Non-pigmented ciliary epithelial cell (primary cell): ENCODE measurements around the gene C1QC.
A peak's percentile ranks its signal among the peaks of the same experiment; 100 is the strongest.

ENCODE experiments used
- DNase-seq: peaks from one replicate; pipeline ENCODE4 v3.0.0-alpha.2; 2010; ENCODE audit warnings: low read depth

C1QC gene

GRCh38 chr1:22619798-22620197, 23.6 kb upstream of the C1QC start:
- DNase-seq = no peak

DNA sequence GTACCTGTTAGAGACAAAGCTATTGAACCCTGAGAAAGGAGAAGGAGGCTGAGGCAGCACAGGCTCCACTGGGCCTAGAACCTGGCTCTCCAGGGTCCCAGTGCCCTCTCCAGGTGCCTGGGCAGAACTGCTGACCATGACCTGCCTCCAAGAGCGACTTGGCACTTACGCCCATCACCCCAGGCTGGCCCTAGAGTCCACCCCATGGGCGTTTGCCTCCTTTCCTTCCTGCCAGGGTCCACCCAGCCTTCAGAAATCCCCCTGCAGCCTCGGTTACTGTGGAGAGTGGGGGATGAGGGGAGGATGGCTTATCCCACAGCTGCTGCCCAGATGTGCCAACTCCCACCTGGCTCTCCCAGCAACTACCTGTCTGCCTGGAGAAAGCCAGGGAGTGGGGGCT, 21.7 kb upstream of the C1QC start:
- DNase-seq = no peak

GRCh38 chr1:22625262-22625925, 18.0 kb upstream of the C1QC start:
- no peak for DNase-seq

- no peak for DNase-seq
Observed at GRCh38 chr1:22626237-22627157, 16.9 kb upstream of the C1QC start.

DNA sequence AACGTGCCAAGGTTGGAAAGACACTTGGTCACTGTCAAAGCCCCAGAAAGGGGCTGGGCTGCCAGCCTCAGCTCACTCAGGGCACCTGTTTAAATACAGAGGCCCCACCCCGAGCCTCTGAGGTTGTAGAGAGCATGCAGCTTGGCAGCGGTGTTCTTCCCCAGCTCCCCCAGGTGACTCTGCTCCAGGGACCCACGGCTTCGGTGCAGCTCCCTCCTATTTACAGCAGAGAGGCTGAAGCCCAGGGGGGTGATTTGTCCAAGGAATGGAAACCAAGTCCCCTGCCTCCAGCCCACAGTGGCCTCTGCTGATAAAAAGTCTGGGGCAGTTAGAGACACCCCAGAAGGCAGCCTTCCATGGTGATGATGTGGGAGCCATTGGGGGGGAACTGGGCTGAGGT, 16.1 kb upstream of the C1QC start:
- DNase-seq = no peak

DNA sequence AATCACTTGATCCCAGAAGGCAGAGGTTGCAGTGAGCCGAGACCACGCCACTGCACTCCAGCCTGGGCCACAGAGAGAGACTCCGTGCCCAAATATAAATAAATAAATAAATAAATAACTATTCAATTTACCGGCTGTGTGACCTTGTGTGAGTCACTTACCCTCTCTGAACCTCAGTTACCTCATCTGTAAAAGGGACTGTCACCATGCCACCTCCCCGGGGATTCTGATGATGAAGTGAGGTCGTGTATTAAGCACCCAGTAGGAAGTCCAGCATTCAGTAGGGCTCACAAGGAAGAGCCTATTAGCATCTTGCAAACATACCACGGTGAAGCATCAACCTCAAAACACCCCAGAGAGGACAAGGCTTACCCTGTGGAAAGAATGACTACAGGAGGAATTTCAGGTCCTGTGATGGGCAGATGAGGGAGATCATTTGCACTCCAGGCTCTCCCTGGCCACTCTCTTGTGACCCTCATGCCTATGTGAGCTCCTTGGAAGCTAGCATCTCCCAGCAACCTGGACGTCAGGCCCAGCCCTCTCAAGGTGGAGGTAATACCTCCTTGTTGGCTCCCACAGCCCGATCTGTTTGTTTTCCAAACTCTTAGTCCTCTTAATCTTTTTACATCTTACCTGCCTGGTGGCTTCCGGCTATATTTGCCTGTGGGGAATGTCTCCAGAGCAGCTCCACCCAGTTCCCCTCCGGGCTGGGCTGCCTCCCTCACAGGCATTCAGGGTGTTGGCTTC, 14.6 kb upstream of the C1QC start:
- DNase-seq = no peak

DNA sequence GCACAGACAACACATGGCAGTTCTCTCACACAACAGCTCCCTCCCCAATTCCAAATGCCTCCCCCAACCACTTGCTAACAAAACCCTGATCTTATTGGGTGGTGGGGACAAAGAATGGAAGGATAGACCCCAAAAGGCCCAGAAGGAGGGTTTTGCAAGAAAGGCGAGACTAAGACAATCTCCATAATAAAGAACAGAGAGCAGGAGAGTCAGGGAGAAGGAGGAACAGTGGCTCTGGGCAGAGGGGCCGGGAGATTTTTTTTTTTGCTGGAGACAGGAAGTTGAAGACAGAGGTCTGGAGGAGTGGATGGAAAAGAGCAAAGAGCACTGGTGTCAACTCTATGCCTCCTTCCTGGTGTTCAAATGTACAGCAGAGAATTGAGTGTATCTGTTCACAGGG, 13.5 kb upstream of the C1QC start:
- no peak for DNase-seq

DNA sequence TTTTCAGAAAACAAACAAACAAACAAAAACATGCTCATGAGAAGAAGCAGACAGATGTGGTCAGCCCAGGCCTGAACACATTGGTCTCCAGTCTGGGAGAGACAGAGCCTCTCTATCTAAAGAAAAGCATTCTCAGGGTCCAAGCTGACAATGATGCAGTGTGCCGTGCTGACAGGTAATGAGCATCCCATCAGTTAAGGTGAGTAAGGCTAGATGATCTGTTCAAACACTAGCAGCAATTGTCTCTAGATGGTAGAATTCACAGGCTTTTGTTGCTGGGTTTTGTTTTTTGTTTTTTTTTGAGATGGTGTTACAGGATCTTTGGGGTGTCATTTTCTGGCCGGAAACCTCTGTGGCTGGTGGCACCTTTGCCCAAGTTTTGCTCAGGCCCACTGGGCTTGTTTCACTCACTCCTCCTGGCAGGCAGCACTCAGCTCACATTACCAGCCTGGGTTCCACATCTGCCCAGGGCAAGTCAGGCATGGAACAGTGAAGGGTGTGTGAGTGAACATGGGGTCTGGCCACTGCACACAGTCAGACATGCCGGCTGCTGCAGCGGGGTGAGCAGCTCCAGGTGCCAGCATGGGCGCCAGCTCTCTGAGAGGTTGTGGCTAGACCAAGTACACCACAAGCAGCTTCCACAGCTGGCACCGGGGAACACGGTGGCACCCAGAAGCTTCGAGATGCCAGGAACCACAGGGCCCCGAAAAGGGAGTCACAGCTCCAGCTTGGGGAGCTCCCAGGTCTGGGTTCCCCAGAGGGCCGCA, 9.6 kb upstream of the C1QC start:
- DNase-seq = no peak

DNA sequence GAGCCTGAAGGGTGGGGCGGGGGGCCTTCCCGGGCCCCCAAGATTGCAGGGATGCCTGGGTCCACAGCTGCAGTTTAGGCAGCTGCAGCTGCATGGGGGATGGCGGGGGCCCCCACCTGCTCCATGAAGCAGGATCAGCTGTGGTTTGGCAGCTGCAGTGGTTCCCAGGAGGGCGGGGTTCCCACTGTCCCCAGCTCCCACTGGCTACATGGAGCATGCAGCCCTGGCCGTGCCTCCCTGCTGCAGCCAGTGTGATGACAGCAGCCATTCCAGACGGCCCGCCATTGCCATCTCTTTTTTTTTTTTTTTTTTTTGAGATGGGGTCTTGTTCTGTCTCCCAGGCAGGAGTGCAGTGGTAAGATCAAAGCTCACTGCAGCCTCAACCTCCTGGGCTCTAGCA, 8.0 kb upstream of the C1QC start:
- DNase-seq = no peak

GRCh38 chr1:22636353-22636752, 7.1 kb upstream of the C1QC start, which contains the start of gene C1QA:
C1QA (plus strand) TSS chr1:22636628; CDS start chr1:22637617, 989 bp downstream.
- no peak for DNase-seq

DNA sequence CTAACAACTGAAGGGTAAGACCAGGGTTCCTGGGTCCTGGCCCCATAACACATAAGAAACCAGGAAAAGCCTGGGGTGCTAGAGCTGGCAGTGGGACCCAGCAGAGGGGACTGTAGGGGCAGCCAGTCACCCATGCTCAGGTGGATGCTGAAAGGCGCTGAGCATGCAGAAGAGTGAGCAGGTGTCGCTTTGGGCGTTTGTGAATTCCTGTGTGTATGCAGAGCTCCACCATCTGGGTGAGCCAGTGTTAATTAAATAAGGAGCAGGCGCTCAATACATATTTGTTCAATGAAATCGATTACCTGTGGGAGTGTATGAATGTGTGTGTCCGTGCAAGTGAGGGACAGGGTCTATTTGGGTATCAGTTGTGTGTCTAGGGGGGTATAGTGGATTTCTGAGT, 6.5 kb upstream of the C1QC start:
- DNase-seq = no peak

DNA sequence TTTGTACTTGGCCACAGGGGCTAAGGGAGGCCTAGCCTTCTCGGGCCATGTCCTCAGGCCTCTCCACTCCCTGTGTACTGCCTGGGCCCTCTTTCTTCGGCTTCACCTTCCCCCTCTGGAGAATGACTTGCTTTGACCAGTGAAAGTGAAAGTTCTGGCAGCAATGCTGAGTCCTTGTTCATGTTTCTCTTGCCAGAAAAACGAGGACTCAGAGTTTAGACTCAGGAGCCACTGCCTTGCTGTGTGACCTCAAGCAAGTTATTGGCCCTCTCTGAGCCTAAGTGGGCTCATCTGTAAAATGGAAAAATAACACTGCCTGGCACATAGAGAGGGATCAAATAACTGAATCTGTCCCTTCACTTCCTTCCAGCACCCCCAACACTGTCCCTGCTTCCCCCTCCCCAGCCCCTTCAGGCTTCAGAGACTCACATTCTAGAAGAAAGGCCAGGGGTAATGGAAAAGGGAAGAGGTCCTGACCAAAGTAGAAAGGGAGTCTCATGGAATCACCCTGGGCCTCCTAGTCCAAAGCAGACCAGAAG, 5.5 kb upstream of the C1QC start:
- DNase-seq = no peak

DNA sequence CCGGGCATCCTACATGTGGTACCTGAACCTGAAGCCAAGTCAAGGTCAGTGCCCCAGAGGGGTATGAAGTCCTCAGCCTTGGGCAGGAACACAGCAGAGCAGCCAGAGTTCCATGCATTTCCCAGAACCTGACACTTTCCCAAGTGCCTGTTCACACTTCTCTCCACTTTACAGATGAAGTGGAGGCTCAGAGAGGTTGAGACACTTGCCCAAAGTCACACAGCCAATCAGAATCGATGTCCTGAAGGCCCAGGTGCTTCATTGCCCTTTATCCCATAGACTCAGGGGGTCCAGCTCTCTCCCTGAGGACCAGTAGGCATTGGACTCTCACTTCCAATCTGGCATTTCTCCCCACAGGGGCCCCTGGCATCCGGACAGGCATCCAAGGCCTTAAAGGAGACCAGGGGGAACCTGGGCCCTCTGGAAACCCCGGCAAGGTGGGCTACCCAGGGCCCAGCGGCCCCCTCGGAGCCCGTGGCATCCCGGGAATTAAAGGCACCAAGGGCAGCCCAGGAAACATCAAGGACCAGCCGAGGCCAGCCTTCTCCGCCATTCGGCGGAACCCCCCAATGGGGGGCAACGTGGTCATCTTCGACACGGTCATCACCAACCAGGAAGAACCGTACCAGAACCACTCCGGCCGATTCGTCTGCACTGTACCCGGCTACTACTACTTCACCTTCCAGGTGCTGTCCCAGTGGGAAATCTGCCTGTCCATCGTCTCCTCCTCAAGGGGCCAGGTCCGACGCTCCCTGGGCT, 4.8 kb upstream of the C1QC start:
- DNase-seq = no peak

GRCh38 chr1:22639286-22639685, 4.1 kb upstream of the C1QC start:
- peak; percentile 34 for DNase-seq

DNA sequence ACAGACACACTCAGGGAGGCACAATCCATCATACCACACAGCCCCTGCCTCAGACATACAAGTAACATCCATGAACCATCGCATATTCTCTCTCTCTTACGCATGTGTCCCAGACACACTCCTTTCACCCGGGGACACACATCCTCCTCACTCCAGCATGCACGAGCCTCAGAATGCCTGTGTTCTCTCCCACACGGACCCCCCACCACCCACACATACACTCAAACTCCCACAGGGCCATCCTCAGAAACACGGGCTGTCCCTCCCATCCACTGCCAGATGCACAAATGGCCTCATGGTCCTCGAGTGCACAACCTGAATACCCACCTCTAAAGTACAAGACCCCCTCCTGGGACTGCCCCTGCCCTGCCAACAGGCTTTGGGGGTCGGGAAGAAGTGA, 2.2 kb upstream of the C1QC start:
- no peak for DNase-seq

GRCh38 chr1:22641906-22642636, 1.4 kb upstream of the C1QC start:
- no peak for DNase-seq

DNA sequence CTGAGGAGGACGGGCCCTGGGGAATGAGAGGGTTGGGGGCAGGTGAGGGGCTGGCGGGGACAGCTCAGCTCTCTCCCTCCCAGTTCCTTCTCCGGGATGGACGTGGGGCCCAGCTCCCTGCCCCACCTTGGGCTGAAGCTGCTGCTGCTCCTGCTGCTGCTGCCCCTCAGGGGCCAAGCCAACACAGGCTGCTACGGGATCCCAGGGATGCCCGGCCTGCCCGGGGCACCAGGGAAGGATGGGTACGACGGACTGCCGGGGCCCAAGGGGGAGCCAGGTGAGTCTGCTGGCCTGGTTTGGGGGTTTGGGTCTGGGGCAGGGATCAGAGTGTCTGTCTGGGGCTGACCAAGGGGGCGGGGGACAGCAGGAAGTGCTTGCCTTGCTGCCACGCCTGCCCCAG, 495 bp downstream of the C1QC start:
- no peak for DNase-seq

- DNase-seq = no peak
Observed at GRCh38 chr1:22645931-22646330, 2.5 kb downstream of the C1QC start.

DNA sequence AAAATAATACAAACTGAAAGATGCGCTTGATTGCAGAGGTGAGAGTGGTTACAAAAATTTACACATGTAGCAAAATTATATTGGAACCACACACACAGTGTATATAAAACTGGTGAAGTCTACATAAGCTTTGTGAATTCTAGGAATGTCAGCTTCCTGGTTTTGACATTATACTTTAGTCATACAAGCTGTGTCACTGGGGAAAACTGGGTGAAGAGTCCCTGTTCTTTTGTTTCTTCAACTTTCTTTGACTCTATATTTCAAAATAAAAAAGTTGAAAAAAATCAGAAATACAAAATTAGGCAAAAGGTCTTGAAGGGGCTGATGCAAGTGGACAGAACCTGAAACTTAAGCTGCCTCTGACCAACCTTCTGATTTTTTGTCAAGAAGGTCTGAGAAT, 3.0 kb downstream of the C1QC start:
- no peak for DNase-seq

- no peak for DNase-seq
Observed at GRCh38 chr1:22650089-22650693, 6.8 kb downstream of the C1QC start.
